Loucy (cell line): Measurements from ENCODE around the gene MMP24.

Source experiments
- H2AFZ ChIP-seq: fragments of 200-600 bp; sonication (generic); 2 replicates; pipeline ENCODE4 v1.6.0; 2016; ENCODE audit warnings: antibody characterized with exemption, mild to moderate bottlenecking, low read length, moderate library complexity
- H3F3A ChIP-seq: fragments of 200-600 bp; 2 replicates; pipeline ENCODE4 v1.6.0; 2016; ENCODE audit warnings: antibody characterized with exemption, low read depth, mild to moderate bottlenecking
- H3K27me3 ChIP-seq: fragments of 200-600 bp; sonication (generic); 2 replicates; pipeline ENCODE4 v1.6.1; 2014; ENCODE audit warnings: low read length, mild to moderate bottlenecking; ENCODE audit not compliant: insufficient read depth, poor library complexity, severe bottlenecking
- H3K36me3 ChIP-seq: fragments of 200-600 bp; sonication (generic); 2 replicates; pipeline ENCODE4 v1.6.1; 2016; ENCODE audit warnings: low read length; ENCODE audit not compliant: insufficient read depth
- H3K4me1 ChIP-seq: fragments of 200-600 bp; sonication (generic); 2 replicates; pipeline ENCODE4 v1.5.1; 2014; ENCODE audit warnings: low read length, mild to moderate bottlenecking; ENCODE audit not compliant: insufficient read depth, poor library complexity, severe bottlenecking
- H3K4me2 ChIP-seq: fragments of 200-600 bp; sonication (generic); 2 replicates; pipeline ENCODE4 v1.6.0; 2014; ENCODE audit warnings: antibody characterized with exemption, low read length, low read depth, mild to moderate bottlenecking; ENCODE audit not compliant: poor library complexity, severe bottlenecking
- H3K4me3 ChIP-seq: fragments of 200-600 bp; sonication (generic); 2 replicates; pipeline ENCODE4 v1.5.1; 2014; ENCODE audit warnings: low read length, mild to moderate bottlenecking, mixed read lengths; ENCODE audit not compliant: poor library complexity, severe bottlenecking
- H3K79me2 ChIP-seq: fragments of 200-600 bp; sonication (generic); 2 replicates; pipeline ENCODE4 v1.6.1; 2014; ENCODE audit warnings: low read length; ENCODE audit not compliant: insufficient read depth
- H3K9ac ChIP-seq: fragments of 200-600 bp; sonication (generic); 2 replicates; pipeline ENCODE4 v1.6.0; 2014; ENCODE audit warnings: mild to moderate bottlenecking, low read depth, low read length, moderate library complexity; ENCODE audit not compliant: poor library complexity, severe bottlenecking
- H3K9me2 ChIP-seq: fragments of 200-600 bp; sonication (generic); replicated peaks from 2 replicates; pipeline ENCODE4 v1.6.1; 2016; ENCODE audit warnings: low read depth, low read length, mixed read lengths
- H3K9me3 ChIP-seq: fragments of 200-600 bp; sonication (generic); 2 replicates; pipeline ENCODE4 v1.6.1; 2014; ENCODE audit warnings: mild to moderate bottlenecking, antibody characterized with exemption, low read length, low read depth; ENCODE audit not compliant: insufficient read depth
- H4K20me1 ChIP-seq: fragments of 200-600 bp; sonication (generic); 2 replicates; pipeline ENCODE4 v1.6.0; 2014; ENCODE audit warnings: antibody characterized with exemption, low read length, mild to moderate bottlenecking; ENCODE audit not compliant: insufficient read depth, poor library complexity, severe bottlenecking
- EZH2phosphoT487 ChIP-seq: fragments of 200-600 bp; IDR thresholded peaks from 2 replicates; pipeline ENCODE4 v1.6.1; 2018; ENCODE audit warnings: antibody characterized with exemption, mild to moderate bottlenecking, moderate library complexity, borderline replicate concordance
- TF ChIP-seq, protein P1 (sequence below): fragments of 200-600 bp; sonication (generic); conservative IDR thresholded peaks from 2 replicates; pipeline ENCODE4 v1.5.1; 2014; ENCODE audit warnings: mild to moderate bottlenecking, antibody characterized with exemption, low read length

The MMP24 gene

GRCh38 chr20:35279040-35279439 is 52.5 kb downstream of the MMP24 start:
- H3K4me1 ChIP-seq = peaks cover 12% of the 10 kb centered on the region
- no peak overlapping the region for H3K9ac ChIP-seq
- TF ChIP-seq, protein P1, sequence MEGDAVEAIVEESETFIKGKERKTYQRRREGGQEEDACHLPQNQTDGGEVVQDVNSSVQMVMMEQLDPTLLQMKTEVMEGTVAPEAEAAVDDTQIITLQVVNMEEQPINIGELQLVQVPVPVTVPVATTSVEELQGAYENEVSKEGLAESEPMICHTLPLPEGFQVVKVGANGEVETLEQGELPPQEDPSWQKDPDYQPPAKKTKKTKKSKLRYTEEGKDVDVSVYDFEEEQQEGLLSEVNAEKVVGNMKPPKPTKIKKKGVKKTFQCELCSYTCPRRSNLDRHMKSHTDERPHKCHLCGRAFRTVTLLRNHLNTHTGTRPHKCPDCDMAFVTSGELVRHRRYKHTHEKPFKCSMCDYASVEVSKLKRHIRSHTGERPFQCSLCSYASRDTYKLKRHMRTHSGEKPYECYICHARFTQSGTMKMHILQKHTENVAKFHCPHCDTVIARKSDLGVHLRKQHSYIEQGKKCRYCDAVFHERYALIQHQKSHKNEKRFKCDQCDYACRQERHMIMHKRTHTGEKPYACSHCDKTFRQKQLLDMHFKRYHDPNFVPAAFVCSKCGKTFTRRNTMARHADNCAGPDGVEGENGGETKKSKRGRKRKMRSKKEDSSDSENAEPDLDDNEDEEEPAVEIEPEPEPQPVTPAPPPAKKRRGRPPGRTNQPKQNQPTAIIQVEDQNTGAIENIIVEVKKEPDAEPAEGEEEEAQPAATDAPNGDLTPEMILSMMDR = no peak
- TF ChIP-seq EZH2phosphoT487 = no peak
- H3K36me3 ChIP-seq = peaks cover 39% of the 10 kb centered on the region; the same call in 1 of the 2 replicates
- H3F3A ChIP-seq = peaks cover 4% of the 10 kb centered on the region; the same call in 1 of the 2 replicates
- H3K4me3 ChIP-seq = no peak overlapping the region
- peaks cover 26% of the 10 kb centered on the region for H4K20me1 ChIP-seq
- H3K9me3 ChIP-seq = no peaks in the 10 kb centered on the region
- no peaks in the 10 kb centered on the region for H3K9me2 ChIP-seq
- H3K79me2 ChIP-seq = peaks cover 52% of the 10 kb centered on the region
- no peak overlapping the region for H2AFZ ChIP-seq
- no peak overlapping the region for H3K4me2 ChIP-seq
- no peaks in the 10 kb centered on the region for H3K27me3 ChIP-seq

- no peak overlapping the region for H3K4me2 ChIP-seq
- H3K9me2 ChIP-seq = no peaks in the 10 kb centered on the region
- H4K20me1 ChIP-seq = peaks cover 31% of the 10 kb centered on the region
- no peak overlapping the region for H3K4me3 ChIP-seq
- no peaks in the 10 kb centered on the region for H3K27me3 ChIP-seq
- H3K4me1 ChIP-seq = peaks cover 12% of the 10 kb centered on the region
- peaks cover 39% of the 10 kb centered on the region; the same call in 1 of the 2 replicates for H3K36me3 ChIP-seq
- no peak overlapping the region for H2AFZ ChIP-seq
- no peak for TF ChIP-seq EZH2phosphoT487
- TF ChIP-seq, protein P1 = no peak
- H3K9me3 ChIP-seq = no peaks in the 10 kb centered on the region
- H3K79me2 ChIP-seq = peaks cover 56% of the 10 kb centered on the region
- H3K9ac ChIP-seq = no peak overlapping the region
- H3F3A ChIP-seq = peaks cover 4% of the 10 kb centered on the region; the same call in 1 of the 2 replicates
These were observed 53.2 kb downstream of the MMP24 start for GRCh38 chr20:35279533-35280174.

- Histone ChIP-seq H3K27me3 (no peaks in the 10 kb centered on the region), H3K9me2 (no peaks in the 10 kb centered on the region), H3K9ac (no peak overlapping the region), H3K4me3 (no peak overlapping the region), H4K20me1 (peaks cover 31% of the 10 kb centered on the region), H3K9me3 (no peaks in the 10 kb centered on the region), H3K79me2 (peaks cover 56% of the 10 kb centered on the region), H3K4me2 (no peak overlapping the region), H3K36me3 (peaks cover 39% of the 10 kb centered on the region; the same call in 1 of the 2 replicates), H3F3A (peaks cover 4% of the 10 kb centered on the region; the same call in 1 of the 2 replicates), H2AFZ (no peak overlapping the region), H3K4me1 (peaks cover 17% of the 10 kb centered on the region)
- TF ChIP-seq, protein P1 = no peak
- TF ChIP-seq EZH2phosphoT487 = no peak
These were observed 54.0 kb downstream of the MMP24 start for GRCh38 chr20:35280523-35280922.
